SJCRH30 (cell line): ENCODE results near the gene PRKCD. TPM values are rescaled to one million over a fixed set of nuclear protein-coding genes. Genes with fewer than 3 reads are reported as not detected.

ENCODE experiments used
- DNase-seq, 2 experiments: peaks; one replicate each; pipeline ENCODE4 v3.0.0-alpha.2; 2015 to 2020
- H3K27ac ChIP-seq: fragments of 250-450 bp; sonication (Bioruptor Pico); 2 replicates; pipeline ENCODE4 v1.5.1; 2020; ENCODE audit warnings: mild to moderate bottlenecking, moderate library complexity
- H3K27me3 ChIP-seq: fragments of 250-450 bp; sonication (Bioruptor Pico); 2 replicates; pipeline ENCODE4 v1.5.1; 2020; ENCODE audit warnings: mild to moderate bottlenecking, moderate library complexity
- H3K36me3 ChIP-seq: fragments of 250-450 bp; sonication (Bioruptor Pico); 2 replicates; pipeline ENCODE4 v1.5.1; 2020; ENCODE audit warnings: mild to moderate bottlenecking, moderate library complexity
- H3K4me1 ChIP-seq: fragments of 250-450 bp; sonication (Bioruptor Pico); 2 replicates; pipeline ENCODE4 v1.5.1; 2020; ENCODE audit warnings: mild to moderate bottlenecking, moderate library complexity
- H3K4me3 ChIP-seq: fragments of 250-450 bp; sonication (Bioruptor Pico); 2 replicates; pipeline ENCODE4 v1.5.1; 2020; ENCODE audit warnings: mild to moderate bottlenecking, moderate library complexity
- H3K9me3 ChIP-seq: fragments of 250-450 bp; sonication (Bioruptor Pico); replicated peaks from 2 replicates; pipeline ENCODE4 v1.5.1; 2020; ENCODE audit warnings: mild to moderate bottlenecking, moderate library complexity
- total RNA-seq: library from RNA; depleted of rRNA; stranded (reverse); fragments of >200 nt; shearing (Covaris generic); gene quantifications from 2 replicates; pipeline ENCODE4 v1.2.3, GENCODE V29; 2014

The PRKCD gene
- total RNA-seq, 1 experiment from 2014 or later, result 4.6 TPM

DNA sequence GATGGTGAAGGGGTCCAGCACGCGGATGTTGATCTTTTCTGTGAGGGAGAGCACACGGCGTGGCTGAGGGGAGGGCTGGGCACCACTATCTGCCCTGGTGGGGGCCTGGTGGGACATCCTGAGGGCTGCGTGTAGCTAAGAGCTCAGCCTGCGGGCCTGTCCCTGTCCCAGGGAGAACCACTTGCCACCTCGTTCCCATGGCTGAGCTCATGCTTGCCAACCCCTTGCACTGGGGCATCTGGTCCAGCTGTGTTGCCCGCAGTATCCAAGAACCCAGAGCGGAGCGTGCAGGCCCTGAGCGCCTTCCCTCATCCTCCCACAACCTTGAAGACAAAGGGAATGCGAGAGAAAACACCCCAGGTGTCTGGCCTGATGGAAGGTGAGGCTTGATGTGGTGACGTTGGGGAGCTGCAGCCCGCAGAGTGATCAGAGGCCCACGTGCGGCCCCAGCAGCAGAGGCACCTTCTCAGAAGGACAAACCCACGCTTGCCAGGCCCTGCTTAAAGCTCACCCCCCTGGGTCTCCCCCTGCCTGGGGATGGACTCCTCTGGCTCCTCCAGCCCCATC, 65.9 kb downstream of the PRKCD start:
- Histone ChIP-seq H3K36me3 (peaks cover 43% of the 10 kb centered on the region; the same call in 1 of the 2 replicates), H3K27me3 (no peaks in the 10 kb centered on the region)
- DNase-seq, result no peak

GRCh38 chr3:53227993-53228885, 67.2 kb downstream of the PRKCD start:
- Histone ChIP-seq H3K36me3 (peaks cover 51% of the 10 kb centered on the region), H3K9me3 (no peaks in the 10 kb centered on the region), H3K4me1 (no peaks in the 10 kb centered on the region), H3K4me3 (no peak overlapping the region), H3K27ac (no peak overlapping the region), H3K27me3 (no peaks in the 10 kb centered on the region)
- no peak for DNase-seq

More for the DNA sequence above, 65.9 kb downstream of the PRKCD start:
- H3K4me1 ChIP-seq, result no peaks in the 10 kb centered on the region
- H3K27ac ChIP-seq, result no peak overlapping the region
- no peaks in the 10 kb centered on the region for H3K9me3 ChIP-seq
- no peak overlapping the region for H3K4me3 ChIP-seq

DNA sequence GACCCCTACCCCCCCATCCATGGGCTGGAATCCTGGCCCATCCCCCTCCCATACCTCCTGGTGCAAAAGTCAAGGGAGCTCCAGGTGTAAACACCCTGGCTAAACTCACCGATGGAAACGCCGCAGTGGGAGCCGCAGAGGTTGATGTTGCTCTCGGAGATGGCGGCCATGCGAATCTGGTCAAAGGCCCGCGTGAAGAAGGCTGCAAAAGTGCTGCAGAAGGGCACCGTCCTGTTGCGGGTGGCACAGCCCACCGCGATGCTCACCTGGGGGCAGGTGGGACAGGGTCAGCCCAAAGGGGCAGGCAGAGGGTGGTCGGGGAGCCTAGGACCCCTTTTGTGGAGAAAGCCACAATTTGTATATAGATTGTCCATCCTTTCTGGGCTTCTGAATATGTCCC, 68.2 kb downstream of the PRKCD start:
- no peak overlapping the region for H3K4me3 ChIP-seq
- H3K27me3 ChIP-seq, result no peaks in the 10 kb centered on the region
- DNase-seq, result no peak
- H3K9me3 ChIP-seq, result no peaks in the 10 kb centered on the region
- no peak overlapping the region for H3K27ac ChIP-seq
- H3K4me1 ChIP-seq, result no peaks in the 10 kb centered on the region
- peaks cover 54% of the 10 kb centered on the region for H3K36me3 ChIP-seq

- no peaks in the 10 kb centered on the region for H3K27me3 ChIP-seq
- no peak overlapping the region for H3K27ac ChIP-seq
- DNase-seq, result no peak
- no peaks in the 10 kb centered on the region for H3K4me1 ChIP-seq
- H3K9me3 ChIP-seq, result no peaks in the 10 kb centered on the region
- H3K36me3 ChIP-seq, result peaks cover 56% of the 10 kb centered on the region
- no peak overlapping the region for H3K4me3 ChIP-seq
Observed at GRCh38 chr3:53229606-53230005, 68.6 kb downstream of the PRKCD start.

DNA sequence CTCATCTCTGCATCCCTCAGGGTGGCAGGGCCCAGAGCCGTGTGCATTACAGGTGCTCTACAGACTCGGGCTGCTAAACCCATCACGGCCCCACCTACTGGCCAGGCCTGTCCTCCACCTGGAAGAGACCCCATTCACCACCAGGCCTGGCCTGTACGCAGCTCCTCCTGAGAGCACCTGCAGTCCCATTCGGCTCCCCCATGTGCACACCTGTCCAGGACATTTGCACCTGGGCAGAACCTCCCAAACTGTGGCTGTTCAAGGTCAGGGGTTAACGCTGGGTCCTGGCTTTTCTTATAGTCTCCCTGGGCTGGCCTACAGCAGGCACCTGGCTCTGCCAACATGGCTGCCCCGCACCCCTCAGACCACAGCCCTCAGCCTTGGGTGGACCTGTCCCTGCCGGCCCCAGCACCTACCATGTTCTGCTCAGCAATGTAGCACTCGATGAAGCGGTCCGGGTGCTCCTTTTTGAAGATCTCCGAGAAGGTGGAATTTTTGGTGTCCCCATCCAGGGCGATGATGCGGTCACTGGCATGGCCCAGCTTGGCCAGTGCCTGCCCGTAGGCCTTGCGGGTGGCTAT, 69.1 kb downstream of the PRKCD start:
- DNase-seq, result no peak
- no peak overlapping the region for H3K27ac ChIP-seq
- H3K27me3 ChIP-seq, result no peaks in the 10 kb centered on the region
- H3K4me1 ChIP-seq, result no peaks in the 10 kb centered on the region
- H3K9me3 ChIP-seq, result no peaks in the 10 kb centered on the region
- no peak overlapping the region for H3K4me3 ChIP-seq
- H3K36me3 ChIP-seq, result peaks cover 58% of the 10 kb centered on the region

GRCh38 chr3:53230789-53231188, 69.8 kb downstream of the PRKCD start:
- no peaks in the 10 kb centered on the region for H3K4me1 ChIP-seq
- H3K36me3 ChIP-seq, result peaks cover 56% of the 10 kb centered on the region
- H3K4me3 ChIP-seq, result no peak overlapping the region
- no peak for DNase-seq
- H3K27me3 ChIP-seq, result no peaks in the 10 kb centered on the region
- no peak overlapping the region for H3K27ac ChIP-seq
- H3K9me3 ChIP-seq, result no peaks in the 10 kb centered on the region

- H3K9me3 ChIP-seq, result no peaks in the 10 kb centered on the region
- H3K27ac ChIP-seq, result no peak overlapping the region
- H3K27me3 ChIP-seq, result no peaks in the 10 kb centered on the region
- no peak overlapping the region for H3K4me3 ChIP-seq
- peaks cover 50% of the 10 kb centered on the region for H3K36me3 ChIP-seq
- DNase-seq, result no peak
- H3K4me1 ChIP-seq, result no peaks in the 10 kb centered on the region
Observed at GRCh38 chr3:53231532-53232511, 70.8 kb downstream of the PRKCD start.

GRCh38 chr3:53232641-53233377, 71.8 kb downstream of the PRKCD start:
- Histone ChIP-seq H3K4me1 (no peaks in the 10 kb centered on the region), H3K9me3 (no peaks in the 10 kb centered on the region), H3K4me3 (no peak overlapping the region), H3K27me3 (no peaks in the 10 kb centered on the region), H3K36me3 (peaks cover 43% of the 10 kb centered on the region), H3K27ac (no peak overlapping the region)
- DNase-seq, result no peak

DNA sequence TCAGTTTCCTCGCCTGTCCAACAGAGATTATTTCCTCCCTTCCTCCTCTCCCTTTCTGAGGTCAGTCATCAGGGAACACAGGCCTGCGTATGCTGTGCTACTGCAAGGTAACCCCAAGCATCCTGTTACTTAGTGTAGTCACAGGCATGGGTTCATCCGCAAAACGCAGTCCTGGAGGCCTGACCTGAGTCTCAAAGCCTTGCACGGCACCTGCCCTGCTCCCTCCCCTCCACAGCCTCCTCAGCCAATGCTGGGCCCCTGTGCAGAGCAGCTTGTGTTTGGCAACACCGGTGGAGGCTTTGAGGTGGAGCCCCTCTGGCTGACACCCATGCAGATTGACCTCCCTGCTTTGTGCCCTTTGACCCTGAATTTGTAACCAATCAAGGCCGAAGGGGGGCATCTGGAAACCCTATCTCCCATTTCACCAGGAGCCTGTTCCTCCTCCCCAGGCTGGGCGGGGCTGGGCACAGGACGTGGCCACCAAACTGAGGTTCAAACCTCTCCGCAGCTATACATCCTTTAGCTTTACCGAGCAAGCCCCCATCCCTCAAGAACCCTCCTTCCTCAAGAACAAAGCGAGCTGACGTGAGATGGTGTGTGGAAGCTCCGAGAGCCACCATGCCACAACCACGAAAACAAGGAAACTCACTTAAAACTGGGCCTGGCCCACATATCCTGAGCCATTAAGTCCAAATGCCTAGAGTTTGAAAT, 73.3 kb downstream of the PRKCD start:
- H3K36me3 ChIP-seq, result peaks cover 40% of the 10 kb centered on the region
- no peaks in the 10 kb centered on the region for H3K4me1 ChIP-seq
- no peaks in the 10 kb centered on the region for H3K27me3 ChIP-seq
- no peaks in the 10 kb centered on the region for H3K9me3 ChIP-seq
- H3K4me3 ChIP-seq, result no peak overlapping the region
- H3K27ac ChIP-seq, result no peak overlapping the region
- no peak for DNase-seq

- no peak overlapping the region for H3K27ac ChIP-seq
- DNase-seq, result no peak
- H3K4me3 ChIP-seq, result no peak overlapping the region
- no peaks in the 10 kb centered on the region for H3K27me3 ChIP-seq
- H3K36me3 ChIP-seq, result peaks cover 42% of the 10 kb centered on the region
- no peaks in the 10 kb centered on the region for H3K9me3 ChIP-seq
- H3K4me1 ChIP-seq, result no peaks in the 10 kb centered on the region
Observed at GRCh38 chr3:53234841-53235232, 73.8 kb downstream of the PRKCD start.

GRCh38 chr3:53235545-53235944, 74.5 kb downstream of the PRKCD start:
- no peaks in the 10 kb centered on the region for H3K27me3 ChIP-seq
- peaks cover 42% of the 10 kb centered on the region for H3K36me3 ChIP-seq
- H3K4me1 ChIP-seq, result no peaks in the 10 kb centered on the region
- no peaks in the 10 kb centered on the region for H3K9me3 ChIP-seq
- DNase-seq, result no peak
- H3K27ac ChIP-seq, result no peak overlapping the region
- H3K4me3 ChIP-seq, result no peak overlapping the region

DNA sequence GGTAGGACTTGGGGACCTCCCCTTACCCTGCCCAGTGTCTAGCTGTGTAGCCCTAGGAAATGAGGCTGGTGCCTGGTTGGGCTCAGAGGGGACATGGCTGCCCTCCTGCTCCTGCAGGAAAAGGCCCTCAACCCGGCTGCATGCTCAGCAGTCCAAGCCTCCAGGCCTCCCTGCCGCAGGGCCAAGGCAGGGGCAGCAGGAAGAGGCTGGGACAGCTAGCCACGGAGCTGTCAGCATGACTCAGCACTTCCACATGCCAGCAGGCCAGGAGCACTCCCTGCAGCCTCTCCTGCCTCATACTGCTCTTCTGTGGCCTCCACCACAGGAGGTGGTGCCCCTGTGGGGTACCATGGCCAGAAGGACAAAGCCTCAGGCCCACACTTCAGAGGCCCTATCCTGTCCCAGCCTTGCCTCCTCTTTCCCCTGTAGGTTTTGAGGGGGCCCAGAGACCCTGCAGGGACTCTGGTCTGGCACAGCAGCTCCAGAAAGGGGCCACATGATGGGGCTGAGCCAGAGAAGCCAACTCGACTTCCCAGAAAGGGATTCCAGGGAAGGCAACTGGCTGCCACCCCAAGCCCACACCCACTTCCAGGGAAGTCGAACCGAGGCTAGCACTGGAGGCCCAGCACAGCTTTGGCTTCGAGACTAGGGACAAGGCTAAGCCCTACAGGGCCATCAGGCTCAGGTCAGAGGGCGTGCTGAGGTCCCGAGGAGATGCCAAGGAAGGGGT, 75.3 kb downstream of the PRKCD start:
- Histone ChIP-seq H3K27ac (no peak overlapping the region), H3K27me3 (no peaks in the 10 kb centered on the region), H3K4me3 (no peak overlapping the region), H3K4me1 (no peaks in the 10 kb centered on the region), H3K9me3 (no peaks in the 10 kb centered on the region), H3K36me3 (peaks cover 40% of the 10 kb centered on the region)
- DNase-seq, result peak in 1 of 2 experiments; percentile 23
